IPS-NIHi7 (cell line): ENCODE results near the gene PEX5L.
A peak's percentile ranks its signal among the peaks of the same experiment; 100 is the strongest.
"Not testable (repeated sequence)": the region's sequence is repeated elsewhere in the genome, so short reads cannot be mapped to it uniquely, and the experiment has no call there.

Experiments used
- DNase-seq: peaks from one replicate; pipeline ENCODE4 v3.0.0; 2012; ENCODE audit warnings: mixed read lengths; ENCODE audit errors: extremely low spot score

PEX5L gene

DNA sequence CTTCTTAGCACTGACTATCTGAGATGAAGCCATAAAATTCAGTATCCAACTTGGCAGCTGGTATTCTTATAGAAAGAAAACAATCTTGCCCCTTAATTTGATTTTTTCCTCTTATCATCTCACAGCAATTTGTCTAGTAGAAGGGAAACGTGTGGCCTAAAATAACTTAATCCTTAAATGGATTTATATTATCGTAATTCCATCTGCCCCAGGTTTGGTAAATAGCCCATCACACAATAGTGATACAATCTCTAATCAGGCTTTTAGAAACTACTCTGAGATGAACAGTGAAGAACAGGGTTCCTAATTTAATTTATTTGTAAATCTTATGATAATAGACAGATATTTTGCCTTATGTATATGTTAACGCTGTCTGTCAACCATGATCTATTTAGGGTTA lies 24.8 kb downstream of the PEX5L start:
- DNase-seq: no peak

GRCh38 chr3:180008318-180008717 lies 28.4 kb downstream of the PEX5L start:
- not testable (repeated sequence) for DNase-seq

DNA sequence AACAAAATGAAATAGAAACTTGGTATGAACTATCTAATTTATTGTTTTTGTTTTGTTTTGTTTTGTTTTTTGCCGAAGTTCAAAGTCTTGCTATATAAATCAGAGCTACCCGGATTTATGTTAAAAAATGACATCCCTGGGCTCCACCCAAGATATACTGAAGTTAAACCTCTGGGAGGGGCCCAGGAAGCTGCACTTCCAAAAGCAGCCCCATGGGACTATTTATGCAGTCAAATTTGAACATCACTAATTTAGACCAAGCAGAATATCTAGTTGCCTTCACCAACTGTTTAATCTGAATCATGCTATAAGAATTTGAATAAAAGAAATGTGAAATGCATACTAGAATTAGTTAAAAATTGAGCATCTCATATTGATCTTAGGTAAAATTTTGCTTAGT lies 32.2 kb downstream of the PEX5L start:
- no peak for DNase-seq

DNA sequence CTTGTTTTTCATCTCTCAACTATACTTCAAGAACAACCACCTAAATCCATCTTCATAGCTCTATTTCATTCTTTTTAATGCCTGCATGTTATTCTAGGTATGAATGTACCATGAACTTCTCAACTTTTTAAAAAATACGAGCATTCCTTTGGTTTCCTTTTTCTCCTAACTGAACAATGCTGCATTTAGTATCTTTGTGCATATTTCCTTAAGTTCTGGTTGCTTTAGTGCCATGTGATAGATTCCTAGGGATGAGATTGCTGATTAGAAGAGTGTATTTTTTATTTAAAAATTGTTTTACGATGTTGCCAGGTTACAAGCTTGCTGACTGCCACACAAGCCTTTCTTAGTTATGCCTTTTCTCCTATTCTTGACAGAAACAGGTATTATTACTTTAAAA lies 34.7 kb downstream of the PEX5L start:
- no peak for DNase-seq

GRCh38 chr3:180000500-180000899 lies 36.2 kb downstream of the PEX5L start:
- no peak for DNase-seq

DNA sequence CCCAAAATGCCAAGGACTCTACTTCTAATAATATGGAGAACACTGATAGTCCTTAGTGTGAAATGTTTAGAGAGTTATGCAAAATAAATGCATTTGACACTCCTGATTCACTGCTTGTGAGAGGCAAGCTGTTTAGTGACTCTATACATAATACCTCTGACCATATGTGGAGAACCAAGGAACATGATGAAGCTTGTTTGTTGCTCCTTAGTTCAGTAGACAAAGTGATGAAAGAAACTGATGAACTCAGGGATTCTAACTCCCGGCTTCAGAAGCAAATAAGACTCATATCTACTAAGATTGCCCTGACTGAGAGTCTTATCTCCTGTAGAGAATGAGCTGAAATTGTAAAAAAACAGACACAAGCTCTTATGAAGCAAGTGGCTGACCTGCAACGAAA lies 41.3 kb downstream of the PEX5L start:
- DNase-seq: no peak

GRCh38 chr3:179991883-179992282 lies 44.9 kb downstream of the PEX5L start:
- no peak for DNase-seq

DNA sequence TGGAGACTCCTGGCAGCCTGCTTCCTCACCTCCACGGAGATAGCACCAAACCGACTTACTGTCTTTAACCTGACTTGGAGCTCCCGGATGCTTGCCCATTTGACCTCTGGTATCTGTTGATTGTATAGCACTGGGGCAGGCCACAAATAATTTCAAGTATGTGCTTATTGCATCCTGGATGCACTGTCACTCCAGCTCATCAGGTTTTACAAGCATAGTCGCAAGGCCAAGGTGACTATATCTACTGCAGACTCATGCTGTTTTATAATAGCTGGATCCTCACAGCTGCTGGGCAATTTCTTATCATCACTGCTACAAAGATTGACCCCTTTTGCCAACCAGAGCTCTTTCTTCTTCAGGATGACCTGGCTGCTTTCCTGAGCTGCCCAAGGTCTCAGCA lies 45.6 kb downstream of the PEX5L start:
- DNase-seq: no peak

GRCh38 chr3:179981646-179982045 lies 55.1 kb downstream of the PEX5L start:
- DNase-seq: no peak

- no peak for DNase-seq
These were observed 59.4 kb downstream of the PEX5L start for GRCh38 chr3:179977356-179977755.

DNA sequence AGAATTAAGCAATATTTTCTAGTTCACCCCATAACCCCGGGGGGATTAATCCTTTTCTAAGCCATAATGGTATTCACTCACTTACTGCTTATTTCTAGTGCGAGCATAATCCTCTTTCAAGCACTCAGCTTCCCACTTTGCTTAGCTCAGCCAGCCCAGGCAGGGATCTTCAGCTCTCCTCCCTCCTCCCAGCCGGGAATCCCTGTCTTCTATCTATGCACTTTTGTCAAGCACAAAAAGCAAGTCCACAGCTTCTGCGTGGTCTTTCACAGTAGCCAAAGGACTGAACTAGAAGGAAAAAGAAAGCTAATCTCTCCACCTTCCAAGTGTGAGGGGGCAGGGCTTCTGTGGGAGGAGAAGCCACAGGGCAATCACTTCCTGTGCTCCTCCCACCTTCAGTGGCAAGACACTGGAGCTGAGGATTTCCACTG lies 62.8 kb downstream of the PEX5L start:
- DNase-seq: peak; percentile 34

DNA sequence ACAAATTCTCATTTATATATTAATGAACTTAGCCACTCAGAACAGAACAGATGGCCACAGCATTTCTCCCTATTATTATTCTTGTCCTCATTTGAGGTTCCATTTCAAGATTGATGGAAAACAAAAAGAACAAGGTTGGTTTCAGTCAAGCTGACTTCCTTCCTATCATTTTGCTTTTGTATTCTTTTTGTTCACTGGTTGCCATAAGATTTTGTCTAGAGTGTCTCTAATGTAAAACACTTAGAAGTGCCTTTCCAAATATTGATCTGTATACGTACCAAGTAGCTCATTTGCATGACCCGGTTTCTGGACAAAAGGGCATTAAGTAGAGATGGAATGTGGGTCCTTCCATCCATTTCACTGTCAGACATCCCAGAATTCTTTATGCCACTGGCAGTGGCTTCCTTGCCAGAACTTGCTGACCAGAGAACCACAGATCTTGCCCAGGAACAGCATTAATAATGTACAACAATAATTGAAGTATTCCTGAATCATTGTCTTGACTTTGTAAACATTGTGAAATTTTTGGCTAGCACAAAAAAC lies 63.8 kb downstream of the PEX5L start:
- DNase-seq: no peak

DNA sequence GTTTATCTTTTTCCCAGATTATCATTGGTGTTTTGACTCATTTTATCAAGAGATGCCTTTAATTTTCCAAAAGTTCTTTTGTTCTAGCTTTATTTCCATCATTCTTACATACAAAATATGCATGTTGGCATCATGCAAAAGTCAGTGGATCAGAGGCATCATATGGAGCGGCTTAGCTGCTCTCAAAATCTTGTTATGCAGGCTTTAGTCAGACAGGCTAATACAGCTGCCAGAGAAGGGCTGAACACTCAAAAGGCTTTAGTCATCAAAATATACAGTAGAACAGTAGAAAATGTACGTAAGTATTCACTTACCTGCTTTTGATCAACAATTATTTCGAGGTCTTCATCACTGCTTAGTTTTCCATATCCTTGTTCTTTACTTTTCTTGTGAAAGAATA lies 65.5 kb downstream of the PEX5L start:
- DNase-seq: no peak

DNA sequence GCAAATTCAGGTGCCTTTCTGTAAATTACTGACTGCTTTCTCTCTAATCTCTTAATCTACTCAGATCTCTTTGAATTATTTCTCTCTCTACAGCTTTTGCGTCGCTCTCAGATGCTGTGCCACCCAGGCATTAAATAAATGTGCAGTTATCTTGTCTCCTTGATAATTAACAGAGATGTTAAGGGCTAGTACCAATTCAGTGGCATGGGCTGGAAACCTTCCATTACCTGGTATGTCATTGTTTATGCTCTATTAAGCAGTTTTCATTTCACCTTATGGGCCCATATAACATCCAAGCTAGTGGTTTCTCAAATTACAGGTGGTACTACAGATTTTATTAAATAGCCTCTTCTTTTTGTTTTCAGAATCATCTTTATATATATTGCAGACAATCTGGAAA lies 66.0 kb downstream of the PEX5L start:
- DNase-seq: no peak

- DNase-seq: no peak
These were observed 67.2 kb downstream of the PEX5L start for GRCh38 chr3:179969525-179969924.

GRCh38 chr3:179967622-179968021 lies 69.1 kb downstream of the PEX5L start:
- no peak for DNase-seq

DNA sequence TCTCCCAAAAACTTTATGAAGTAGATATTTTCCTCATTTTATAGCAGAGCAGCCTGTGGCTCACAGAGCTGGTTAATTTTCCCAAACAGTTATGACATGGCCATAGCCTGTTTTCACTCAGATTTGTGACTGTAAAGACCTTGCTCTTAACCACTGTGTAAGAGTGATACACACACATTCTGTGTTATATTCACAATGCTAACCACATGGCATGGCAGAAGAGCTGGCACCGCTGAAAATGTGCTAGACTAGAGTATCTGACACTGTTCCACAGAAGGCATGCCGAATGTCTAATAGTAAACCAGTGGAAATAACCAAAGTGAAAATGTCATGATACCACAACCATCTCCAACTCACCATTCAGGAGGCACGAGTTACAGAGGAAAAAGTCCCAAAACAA lies 71.8 kb downstream of the PEX5L start:
- no peak for DNase-seq

- no peak for DNase-seq
These were observed 73.9 kb downstream of the PEX5L start for GRCh38 chr3:179962629-179963387.

DNA sequence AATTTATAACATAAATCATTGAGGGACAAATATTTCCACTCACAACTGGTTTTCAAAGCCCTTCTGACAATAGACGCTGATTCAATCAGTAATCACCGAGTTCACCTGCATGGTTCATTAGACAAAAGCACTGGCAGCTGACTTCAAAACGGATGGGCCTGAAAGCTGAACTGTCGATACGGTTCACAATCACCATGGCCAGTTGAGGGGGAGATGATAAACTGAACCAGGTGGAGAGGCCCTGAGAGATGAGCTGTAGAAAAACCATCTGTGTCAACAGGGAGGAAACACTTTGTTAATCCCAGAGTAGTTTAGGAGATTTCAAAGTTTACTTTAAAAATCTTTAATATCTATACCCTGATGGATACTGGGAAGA lies 75.0 kb downstream of the PEX5L start:
- DNase-seq: no peak

- DNase-seq: no peak
These were observed 75.5 kb downstream of the PEX5L start for GRCh38 chr3:179961071-179961702.

- DNase-seq: no peak
These were observed 78.0 kb downstream of the PEX5L start for GRCh38 chr3:179958759-179959158.

GRCh38 chr3:179958143-179958542 lies 78.6 kb downstream of the PEX5L start:
- no peak for DNase-seq

DNA sequence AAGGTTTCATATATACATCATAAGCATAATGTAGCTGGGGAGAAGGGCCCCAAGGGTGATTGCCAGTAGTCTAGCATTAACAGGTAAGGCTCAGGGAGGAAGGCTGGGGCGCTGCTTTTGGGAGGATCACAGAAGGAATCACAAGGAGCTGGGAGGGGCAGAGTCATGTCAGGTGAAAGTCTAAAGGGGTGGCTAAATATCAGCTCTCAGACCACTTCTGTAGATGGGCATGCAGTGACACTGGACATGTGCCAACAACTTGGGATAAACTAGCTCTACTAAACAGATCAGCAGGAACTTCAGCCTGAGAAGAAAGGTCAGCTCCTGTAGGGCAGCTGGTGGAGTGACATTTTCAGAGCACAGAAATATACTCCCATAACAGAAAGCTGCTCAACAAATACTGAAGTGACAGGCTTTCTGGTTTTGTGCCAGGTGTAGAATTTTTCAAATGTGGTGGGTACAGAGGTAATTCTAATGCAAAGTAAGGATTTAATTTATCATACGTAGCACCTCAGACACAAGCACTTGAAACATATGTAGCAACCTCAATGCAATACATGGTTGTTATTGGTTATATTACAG lies 79.4 kb downstream of the PEX5L start:
- DNase-seq: no peak
